ENCODE data around the gene PITRM1. TPM values are rescaled to one million over a fixed set of nuclear protein-coding genes. Genes with fewer than 3 reads are reported as not detected.

PITRM1 gene
- total and polyA plus RNA-seq, 4 donors = 26.9 to 126 (median 97.7) TPM

DNA sequence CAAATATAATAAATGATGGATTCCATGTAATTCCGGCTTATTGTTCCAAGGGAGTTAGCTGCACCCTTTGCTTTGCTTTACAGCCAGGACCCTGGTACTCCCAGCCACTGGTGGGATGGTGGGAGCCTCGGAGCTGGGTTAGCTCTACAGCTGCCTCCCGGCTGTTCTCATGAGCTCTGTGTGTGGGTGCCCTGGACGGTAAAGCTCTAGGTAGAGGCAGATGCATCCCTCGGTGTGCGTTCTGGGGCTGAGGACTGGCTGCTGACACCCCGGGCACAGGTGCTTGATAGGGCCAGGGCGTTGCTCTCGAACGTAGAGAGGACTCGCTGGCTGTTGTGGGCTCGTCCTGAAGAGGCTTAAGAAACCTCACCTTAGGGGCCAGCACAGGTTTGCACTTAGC, 55.1 kb downstream of the PITRM1 start:
- Histone ChIP-seq H3K36me3 (ENCODE audit: control insufficient read depth in 1 of 2, insufficient read depth in 2 of 2, low read length in 1 of 2) (peaks cover 0 to 10% of the 10 kb centered on the region in 2 donors), H3K4me3 (ENCODE audit: low read length in 2 of 2) (no peak overlapping the region), H3K4me1 (ENCODE audit: control insufficient read depth in 1 of 2, insufficient read depth in 2 of 2, low read length in 2 of 2) (peaks cover 0 to 2% of the 10 kb centered on the region in 2 donors), H3K27ac (ENCODE audit: low read depth in 1 of 2, low read length in 2 of 2) (no peak overlapping the region), H3K27me3 (ENCODE audit: control insufficient read depth in 1 of 2, insufficient read depth in 2 of 2, low read length in 1 of 2) (no peaks in the 10 kb centered on the region), H3K9me3 (ENCODE audit: control insufficient read depth, low read length) (no peaks in the 10 kb centered on the region)
- intact Hi-C loops (cut with DNase I) = no loop called here
- WGBS, 2 donors = 96% methylated on average over 12 of the region's 12 CpGs
- DNase-seq = no peak
- ATAC-seq (ENCODE audit: low FRiP score) = no peak

DNA sequence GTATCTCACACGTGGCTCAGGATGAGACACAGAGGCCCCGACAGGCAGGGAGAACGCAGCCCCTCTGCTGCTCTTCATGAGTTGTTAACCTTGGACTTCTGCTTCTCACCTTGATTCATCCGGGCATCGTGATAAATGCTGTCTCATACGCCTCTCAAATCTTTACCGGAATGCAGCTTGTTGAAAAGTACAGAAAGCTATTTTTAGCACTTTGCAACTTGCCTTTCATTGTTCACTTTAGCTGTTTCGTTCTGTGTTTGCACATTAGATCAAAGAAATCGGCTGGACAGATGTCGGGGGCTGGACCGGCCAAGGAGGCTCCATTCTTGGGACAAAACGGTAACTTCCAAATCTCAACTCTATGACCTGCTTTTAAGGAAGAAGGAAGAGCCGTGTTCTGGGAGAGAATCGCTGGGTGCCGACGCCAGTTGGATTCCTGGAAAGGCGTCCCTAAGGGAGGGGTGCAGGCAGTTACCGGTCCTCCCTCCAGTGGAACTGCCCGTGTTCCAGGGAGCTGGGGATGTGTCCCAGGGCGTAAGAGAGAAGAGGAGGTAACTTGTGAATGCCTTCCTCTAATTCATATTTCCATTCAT, 56.0 kb downstream of the PITRM1 start:
- H3K27ac ChIP-seq (ENCODE audit: low read depth in 1 of 2, low read length in 2 of 2) = no peak overlapping the region
- peaks cover 0 to 10% of the 10 kb centered on the region in 2 donors for H3K36me3 ChIP-seq (ENCODE audit: control insufficient read depth in 1 of 2, insufficient read depth in 2 of 2, low read length in 1 of 2)
- 60 to 63% methylated on average over 20 of the region's 20 CpGs for WGBS, 2 donors
- intact Hi-C loops (cut with DNase I) = no loop called here
- DNase-seq (no peak), ATAC-seq (ENCODE audit: low FRiP score) (no peak)
- H3K4me1 ChIP-seq (ENCODE audit: control insufficient read depth in 1 of 2, insufficient read depth in 2 of 2, low read length in 2 of 2) = peaks cover 0 to 2% of the 10 kb centered on the region in 2 donors
- H3K27me3 ChIP-seq (ENCODE audit: control insufficient read depth in 1 of 2, insufficient read depth in 2 of 2, low read length in 1 of 2) = no peaks in the 10 kb centered on the region
- H3K4me3 ChIP-seq (ENCODE audit: low read length in 2 of 2) = no peak overlapping the region
- no peaks in the 10 kb centered on the region for H3K9me3 ChIP-seq (ENCODE audit: control insufficient read depth, low read length)

DNA sequence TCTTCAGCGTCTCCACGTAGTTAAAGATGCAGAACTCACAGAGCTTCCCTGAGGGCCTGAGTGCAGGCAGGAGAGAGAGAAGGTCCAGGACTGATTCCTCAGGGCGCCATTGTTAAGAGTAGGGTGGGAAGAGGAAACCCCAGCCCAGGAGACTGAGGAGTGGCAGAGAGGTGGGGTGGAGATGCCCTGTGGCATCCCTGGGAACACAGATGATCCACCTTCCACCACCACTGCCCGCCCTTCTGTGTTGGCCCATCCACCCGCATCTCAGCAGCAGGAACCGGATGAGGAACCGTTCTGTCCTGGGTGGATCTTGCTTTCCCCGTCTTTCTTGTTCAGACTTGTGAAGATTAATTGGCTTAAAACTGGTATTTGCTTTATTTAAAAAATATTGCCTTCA, 56.9 kb downstream of the PITRM1 start:
- no peak overlapping the region for H3K27ac ChIP-seq (ENCODE audit: low read depth in 1 of 2, low read length in 2 of 2)

DNA sequence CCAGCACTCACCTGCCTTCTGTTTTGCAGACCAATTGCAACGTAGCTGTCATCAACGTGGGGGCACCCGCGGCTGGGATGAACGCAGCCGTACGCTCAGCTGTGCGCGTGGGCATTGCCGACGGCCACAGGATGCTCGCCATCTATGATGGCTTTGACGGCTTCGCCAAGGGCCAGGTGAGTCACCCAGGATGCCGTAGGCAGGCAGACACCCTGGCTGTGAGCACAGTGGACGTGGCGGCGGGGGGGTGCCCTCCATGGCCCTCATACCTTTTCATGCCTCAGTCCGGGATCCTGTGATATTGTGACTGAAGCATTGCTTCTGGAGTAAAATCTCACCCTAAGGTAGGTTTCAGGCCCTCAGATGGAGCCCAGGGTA, 59.2 kb downstream of the PITRM1 start:
- DNase-seq (peak in 1 of 2 donors; percentile 26), ATAC-seq (ENCODE audit: low FRiP score) (no peak)
- no peaks in the 10 kb centered on the region for H3K27me3 ChIP-seq (ENCODE audit: control insufficient read depth in 1 of 2, insufficient read depth in 2 of 2, low read length in 1 of 2)
- H3K4me1 ChIP-seq (ENCODE audit: control insufficient read depth in 1 of 2, insufficient read depth in 2 of 2, low read length in 2 of 2) = no peaks in the 10 kb centered on the region
- H3K27ac ChIP-seq (ENCODE audit: low read depth in 1 of 2, low read length in 2 of 2) = no peak overlapping the region
- H3K4me3 ChIP-seq (ENCODE audit: low read length in 2 of 2) = no peak overlapping the region
- 92 to 95% methylated on average over 19 of the region's 19 CpGs for WGBS, 2 donors
- peaks cover 0 to 12% of the 10 kb centered on the region in 2 donors for H3K36me3 ChIP-seq (ENCODE audit: control insufficient read depth in 1 of 2, insufficient read depth in 2 of 2, low read length in 1 of 2)
- H3K9me3 ChIP-seq (ENCODE audit: control insufficient read depth, low read length) = no peaks in the 10 kb centered on the region
- intact Hi-C loops (cut with DNase I) = no loop called here

More for the DNA sequence above, 56.9 kb downstream of the PITRM1 start:
- WGBS, 2 donors = 88 to 91% methylated on average over 8 of the region's 8 CpGs
- no peaks in the 10 kb centered on the region for H3K27me3 ChIP-seq (ENCODE audit: control insufficient read depth in 1 of 2, insufficient read depth in 2 of 2, low read length in 1 of 2)
- H3K4me3 ChIP-seq (ENCODE audit: low read length in 2 of 2) = no peak overlapping the region
- intact Hi-C loops (cut with DNase I) = no loop called here
- DNase-seq (no peak), ATAC-seq (ENCODE audit: low FRiP score) (no peak)
- peaks cover 0 to 2% of the 10 kb centered on the region in 2 donors for H3K4me1 ChIP-seq (ENCODE audit: control insufficient read depth in 1 of 2, insufficient read depth in 2 of 2, low read length in 2 of 2)
- H3K9me3 ChIP-seq (ENCODE audit: control insufficient read depth, low read length) = no peaks in the 10 kb centered on the region
- H3K36me3 ChIP-seq (ENCODE audit: control insufficient read depth in 1 of 2, insufficient read depth in 2 of 2, low read length in 1 of 2) = peaks cover 0 to 12% of the 10 kb centered on the region in 2 donors

DNA sequence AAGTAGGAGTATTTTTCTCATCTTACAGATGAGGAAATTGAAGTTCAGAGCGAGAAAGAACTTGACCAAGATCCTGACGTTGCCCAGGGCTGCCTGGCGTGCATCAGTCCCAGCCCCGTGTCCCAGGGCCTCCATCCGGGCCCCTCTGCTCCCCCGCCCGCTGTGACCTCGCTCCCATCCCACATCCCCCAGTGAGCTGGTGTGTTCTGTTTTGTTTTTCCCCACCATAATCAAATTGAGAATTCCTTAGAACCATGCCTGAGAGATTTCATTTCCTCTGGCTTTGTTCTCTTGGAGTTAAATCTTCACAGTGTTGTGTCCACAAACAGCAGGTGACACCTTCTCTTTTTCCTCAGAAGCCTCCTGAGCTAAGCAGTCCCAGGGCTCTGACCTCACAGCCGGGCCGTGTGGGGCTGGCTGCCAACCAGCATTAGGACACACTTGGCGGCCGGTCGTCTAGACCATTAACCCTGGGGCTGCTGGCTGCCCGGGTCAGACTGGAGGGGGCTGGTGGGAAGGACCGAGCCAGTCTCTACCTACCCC, 60.9 kb downstream of the PITRM1 start:
- 36 to 39% methylated on average over 15 of the region's 15 CpGs for WGBS, 2 donors
- intact Hi-C loops (cut with DNase I) = no loop called here
- Histone ChIP-seq H3K27ac (ENCODE audit: low read depth in 1 of 2, low read length in 2 of 2) (no peak overlapping the region), H3K9me3 (ENCODE audit: control insufficient read depth, low read length) (no peaks in the 10 kb centered on the region), H3K36me3 (ENCODE audit: control insufficient read depth in 1 of 2, insufficient read depth in 2 of 2, low read length in 1 of 2) (peaks cover 0 to 10% of the 10 kb centered on the region in 2 donors), H3K27me3 (ENCODE audit: control insufficient read depth in 1 of 2, insufficient read depth in 2 of 2, low read length in 1 of 2) (no peaks in the 10 kb centered on the region), H3K4me3 (ENCODE audit: low read length in 2 of 2) (no peak overlapping the region), H3K4me1 (ENCODE audit: control insufficient read depth in 1 of 2, insufficient read depth in 2 of 2, low read length in 2 of 2) (no peaks in the 10 kb centered on the region)
- ATAC-seq (ENCODE audit: low FRiP score) (no peak), DNase-seq (peak in 1 of 2 donors; percentile 54)

DNA sequence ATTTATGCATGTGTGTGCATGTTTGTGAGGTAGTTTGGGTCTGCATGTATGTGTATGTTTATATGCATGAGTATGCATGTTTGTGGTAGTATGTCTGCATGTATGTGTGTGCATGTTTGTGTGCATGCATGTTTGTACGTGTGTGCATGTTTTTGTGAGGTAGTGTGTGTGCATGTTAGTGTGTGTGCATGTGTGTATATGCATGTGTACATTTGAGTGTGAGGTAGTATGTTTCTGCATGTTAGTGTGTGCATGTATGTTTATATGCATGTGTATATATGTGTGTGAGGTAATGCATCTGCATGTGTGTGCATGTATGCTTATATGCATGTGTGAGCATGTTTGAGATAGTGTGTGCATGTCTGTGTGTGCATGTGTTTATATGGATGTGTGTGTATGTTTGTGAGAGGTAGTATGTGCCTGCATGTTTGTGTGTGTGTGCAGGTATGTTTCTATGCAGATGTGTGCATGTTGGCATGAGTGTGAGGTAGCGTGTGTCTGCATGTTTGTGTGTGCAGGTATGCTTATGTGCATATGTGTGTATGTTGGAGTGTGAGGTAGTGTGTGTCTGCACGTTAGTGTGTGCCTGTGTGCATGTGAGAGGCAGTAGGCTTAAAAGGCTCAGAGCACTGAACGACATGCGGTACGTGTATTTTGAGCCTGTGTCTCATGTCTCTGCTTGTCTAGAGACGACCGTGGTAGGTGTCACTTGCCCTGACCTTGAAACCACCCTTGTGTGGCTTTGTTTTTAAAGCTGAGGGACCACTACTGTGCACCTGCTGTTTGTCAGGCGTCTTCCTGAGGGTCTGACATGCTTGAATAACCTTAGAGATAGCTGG, 61.6 kb downstream of the PITRM1 start:
- H3K4me1 ChIP-seq (ENCODE audit: control insufficient read depth in 1 of 2, insufficient read depth in 2 of 2, low read length in 2 of 2) = no peaks in the 10 kb centered on the region
- no peak overlapping the region for H3K27ac ChIP-seq (ENCODE audit: low read depth in 1 of 2, low read length in 2 of 2)
- no peaks in the 10 kb centered on the region for H3K27me3 ChIP-seq (ENCODE audit: control insufficient read depth in 1 of 2, insufficient read depth in 2 of 2, low read length in 1 of 2)
- intact Hi-C loops (cut with DNase I) = no loop called here
- no peak for ATAC-seq (ENCODE audit: low FRiP score)
- 81 to 89% methylated on average over 9 of the region's 9 CpGs for WGBS, 2 donors
- DNase-seq = peak in 1 of 2 donors; percentile 6
- H3K9me3 ChIP-seq (ENCODE audit: control insufficient read depth, low read length) = no peaks in the 10 kb centered on the region
- peaks cover 0 to 10% of the 10 kb centered on the region in 2 donors for H3K36me3 ChIP-seq (ENCODE audit: control insufficient read depth in 1 of 2, insufficient read depth in 2 of 2, low read length in 1 of 2)
- no peak overlapping the region for H3K4me3 ChIP-seq (ENCODE audit: low read length in 2 of 2)

DNA sequence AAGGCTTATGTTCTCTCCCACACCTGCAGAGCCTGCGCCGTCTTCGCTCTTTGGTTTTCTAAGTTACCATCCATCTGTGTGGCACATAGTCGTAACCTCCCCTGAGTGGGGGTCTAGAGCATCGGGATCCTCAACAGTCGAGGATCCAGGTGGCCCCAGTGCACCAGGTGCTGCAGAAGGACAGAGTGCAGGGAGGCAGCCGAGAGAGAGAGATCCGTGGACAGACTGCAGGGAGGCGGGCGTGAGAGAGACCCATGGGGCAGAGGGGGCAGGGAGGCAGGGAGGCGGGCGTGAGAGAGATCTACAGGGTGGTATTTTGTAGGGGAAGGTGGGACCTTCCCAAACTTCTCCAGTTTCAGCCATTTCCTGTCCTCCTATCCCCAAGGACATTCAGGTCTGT, 62.9 kb downstream of the PITRM1 start:
- intact Hi-C loops (cut with DNase I) = loop anchor here in 1 of 2 donors (5.0 kb wide), 1 partner anchor 42 kb away; the partner anchor contains the start of gene PFKP
- no peak overlapping the region for H3K4me3 ChIP-seq (ENCODE audit: low read length in 2 of 2)
- H3K9me3 ChIP-seq (ENCODE audit: control insufficient read depth, low read length) = no peaks in the 10 kb centered on the region
- H3K4me1 ChIP-seq (ENCODE audit: control insufficient read depth in 1 of 2, insufficient read depth in 2 of 2, low read length in 2 of 2) = no peaks in the 10 kb centered on the region
- WGBS, 2 donors = 92 to 97% methylated on average over 12 of the region's 12 CpGs
- no peak for ATAC-seq (ENCODE audit: low FRiP score)
- DNase-seq = peak in 1 of 2 donors; percentile 30
- no peak overlapping the region for H3K27ac ChIP-seq (ENCODE audit: low read depth in 1 of 2, low read length in 2 of 2)
- H3K27me3 ChIP-seq (ENCODE audit: control insufficient read depth in 1 of 2, insufficient read depth in 2 of 2, low read length in 1 of 2) = no peaks in the 10 kb centered on the region
- peaks cover 0 to 10% of the 10 kb centered on the region in 2 donors for H3K36me3 ChIP-seq (ENCODE audit: control insufficient read depth in 1 of 2, insufficient read depth in 2 of 2, low read length in 1 of 2)

DNA sequence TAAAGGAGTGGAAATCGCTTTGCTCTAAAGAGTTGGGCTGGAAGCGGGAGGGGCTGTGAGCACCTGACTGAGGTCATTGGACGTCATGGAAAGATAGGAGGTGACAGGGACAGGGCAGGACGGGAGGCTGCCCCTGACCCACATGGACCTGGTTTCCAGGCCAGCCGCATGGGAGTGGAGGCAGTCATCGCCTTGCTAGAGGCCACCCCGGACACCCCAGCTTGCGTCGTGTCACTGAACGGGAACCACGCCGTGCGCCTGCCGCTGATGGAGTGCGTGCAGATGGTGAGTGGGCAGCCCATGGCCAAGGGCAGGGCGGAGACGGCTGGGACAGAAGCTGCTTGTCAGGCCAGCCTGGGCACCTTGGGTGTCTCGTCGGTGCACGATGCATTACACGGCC, 63.4 kb downstream of the PITRM1 start:
- Histone ChIP-seq H3K27ac (ENCODE audit: low read depth in 1 of 2, low read length in 2 of 2) (no peak overlapping the region), H3K27me3 (ENCODE audit: control insufficient read depth in 1 of 2, insufficient read depth in 2 of 2, low read length in 1 of 2) (no peaks in the 10 kb centered on the region), H3K9me3 (ENCODE audit: control insufficient read depth, low read length) (no peaks in the 10 kb centered on the region), H3K4me3 (ENCODE audit: low read length in 2 of 2) (no peak overlapping the region), H3K36me3 (ENCODE audit: control insufficient read depth in 1 of 2, insufficient read depth in 2 of 2, low read length in 1 of 2) (peaks cover 0 to 9% of the 10 kb centered on the region in 2 donors), H3K4me1 (ENCODE audit: control insufficient read depth in 1 of 2, insufficient read depth in 2 of 2, low read length in 2 of 2) (no peaks in the 10 kb centered on the region)
- intact Hi-C loops (cut with DNase I) = loop anchor here in 1 of 2 donors (5.0 kb wide), 1 partner anchor 42 kb away; the partner anchor contains the start of gene PFKP
- peak in 1 of 2 donors; percentile 44 for DNase-seq
- no peak for ATAC-seq (ENCODE audit: low FRiP score)
- WGBS, 2 donors = 96 to 97% methylated on average over 21 of the region's 21 CpGs
